ENCODE measurements around the gene LMAN1.

LMAN1 gene

GRCh38 chr18:59358712-59359575 is at the start of gene LMAN1:
Gene LMAN1 (minus strand): TSS chr18:59359265. CDS start chr18:59359244, 21 bp downstream.
- peak; percentile 96 for DNase-seq

GRCh38 chr18:59402432-59403090 is 43.5 kb upstream of the LMAN1 start:
- DNase-seq: peak; percentile 79

GRCh38 chr18:59400407-59400806 is 41.3 kb upstream of the LMAN1 start:
- DNase-seq: no peak

GRCh38 chr18:59395226-59396175 is 36.4 kb upstream of the LMAN1 start:
- no peak for DNase-seq

- DNase-seq: no peak
Measured at GRCh38 chr18:59393381-59393780, 34.3 kb upstream of the LMAN1 start.

- DNase-seq: no peak
Measured at GRCh38 chr18:59388817-59389216, 29.8 kb upstream of the LMAN1 start.

- no peak for DNase-seq
Measured at GRCh38 chr18:59387687-59388565, 28.9 kb upstream of the LMAN1 start.

- DNase-seq: no peak
Measured at GRCh38 chr18:59386909-59387686, 28.0 kb upstream of the LMAN1 start.

- DNase-seq: no peak
Measured at GRCh38 chr18:59385191-59385590, 26.1 kb upstream of the LMAN1 start.

GRCh38 chr18:59383851-59384250 is 24.8 kb upstream of the LMAN1 start:
- no peak for DNase-seq

GRCh38 chr18:59382383-59382782 is 23.3 kb upstream of the LMAN1 start:
- no peak for DNase-seq

- no peak for DNase-seq
Measured at GRCh38 chr18:59381949-59382348, 22.9 kb upstream of the LMAN1 start.

- no peak for DNase-seq
Measured at GRCh38 chr18:59380706-59381105, 21.6 kb upstream of the LMAN1 start.

GRCh38 chr18:59379772-59380522 is 20.9 kb upstream of the LMAN1 start:
- DNase-seq: no peak

- no peak for DNase-seq
Measured at GRCh38 chr18:59377613-59378337, 18.7 kb upstream of the LMAN1 start.

GRCh38 chr18:59376351-59376935 is 17.4 kb upstream of the LMAN1 start:
- DNase-seq: no peak

- DNase-seq: no peak
Measured at GRCh38 chr18:59374128-59374527, 15.1 kb upstream of the LMAN1 start.

- no peak for DNase-seq
Measured at GRCh38 chr18:59372975-59373374, 13.9 kb upstream of the LMAN1 start.

GRCh38 chr18:59360381-59360780 is 1.3 kb upstream of the LMAN1 start:
- no peak for DNase-seq

Data from right forelimb (tissue), 1 donor.